GM18867 (cell line): ENCODE results near the gene PYGO2.
"Not testable (repeated sequence)": the region's sequence is repeated elsewhere in the genome, so short reads cannot be mapped to it uniquely, and the experiment has no call there.

Experiments
- ATAC-seq: cut with Tn5 transposase; IDR thresholded peaks from one replicate; pipeline ENCODE4 v1.9.1; 2021; ENCODE audit warnings: mild to moderate bottlenecking, moderate library complexity; ENCODE audit not compliant: unreplicated experiment

The PYGO2 gene

DNA sequence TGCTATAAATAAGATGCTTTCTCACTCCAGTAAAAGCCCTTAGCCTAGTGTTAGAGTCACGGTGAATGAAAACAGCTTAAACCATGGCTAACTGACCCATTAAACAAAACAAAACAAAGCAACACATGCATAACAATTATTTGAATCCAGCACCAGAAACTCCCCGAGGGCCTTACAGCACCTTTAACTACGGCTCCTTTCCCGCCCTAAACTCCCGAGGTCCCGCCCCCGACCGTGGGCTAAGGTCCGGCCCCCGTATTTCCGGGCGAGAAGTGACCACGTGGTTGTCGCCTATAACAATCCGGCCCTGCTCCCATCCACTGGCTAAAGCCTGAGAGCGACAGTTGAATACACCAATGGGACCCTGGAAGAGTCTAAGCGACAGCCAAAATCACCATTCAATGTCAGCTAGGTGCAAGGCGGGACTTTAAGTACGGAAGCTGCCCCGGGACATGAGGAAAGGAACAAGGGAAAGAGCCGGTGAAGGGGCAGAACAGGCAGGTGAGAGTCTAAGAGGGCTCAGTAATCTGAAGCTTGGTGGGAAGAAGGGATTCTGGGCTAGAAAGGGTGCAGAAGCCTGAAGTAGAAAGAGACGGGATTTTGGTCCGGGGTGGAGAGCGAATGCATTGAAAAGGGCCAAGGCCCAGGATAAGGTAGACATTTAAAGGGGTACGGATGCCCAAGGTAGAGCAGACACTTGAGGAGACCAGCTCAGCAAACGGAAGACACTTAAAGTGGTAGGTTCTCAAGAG lies 21.5 kb upstream of the PYGO2 start, which contains the start of gene FLAD1:
FLAD1 (plus strand) TSS at position 448 of the 752 bp plus-strand sequence. CDS start 351 bp downstream, outside the sequence.
- peak; percentile 95 for ATAC-seq

DNA sequence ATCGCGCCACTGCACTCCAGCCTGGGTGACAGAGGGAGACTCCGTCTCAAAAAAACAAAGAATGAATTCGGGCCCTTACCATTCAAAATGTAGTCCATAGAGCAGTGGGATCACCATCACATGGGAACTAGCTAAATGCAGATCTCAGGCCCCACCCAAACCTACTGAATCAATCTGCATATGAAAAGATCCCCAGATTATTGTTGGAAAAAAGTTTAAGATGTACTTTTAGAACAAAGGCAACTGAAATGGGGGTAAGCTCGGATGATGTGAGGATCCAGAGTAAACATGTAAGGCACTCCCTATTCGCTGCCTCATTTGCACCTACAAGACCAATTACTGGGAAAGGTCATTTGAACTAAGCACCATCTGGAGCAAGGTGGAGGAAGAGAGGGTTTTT lies 20.8 kb upstream of the PYGO2 start:
- ATAC-seq, result no peak

DNA sequence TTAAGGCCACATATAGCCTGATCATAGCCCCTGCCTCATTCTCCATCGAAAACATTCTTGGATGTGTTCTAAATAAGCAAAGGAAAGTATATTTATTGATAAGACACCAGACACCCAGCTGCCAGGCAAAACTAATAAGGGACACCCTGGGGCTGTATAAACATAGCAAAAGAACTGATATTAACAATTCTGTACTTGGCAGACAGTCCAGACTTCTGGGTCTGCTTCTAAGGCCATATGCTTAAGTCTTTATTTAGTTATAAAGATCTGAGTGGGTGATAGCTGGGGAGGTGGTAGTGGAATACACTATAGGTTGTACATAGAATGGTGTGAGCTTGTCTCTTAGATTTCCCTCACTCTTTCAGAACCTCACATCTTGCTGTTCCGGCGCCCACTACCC lies 16.8 kb upstream of the PYGO2 start:
- no peak for ATAC-seq

DNA sequence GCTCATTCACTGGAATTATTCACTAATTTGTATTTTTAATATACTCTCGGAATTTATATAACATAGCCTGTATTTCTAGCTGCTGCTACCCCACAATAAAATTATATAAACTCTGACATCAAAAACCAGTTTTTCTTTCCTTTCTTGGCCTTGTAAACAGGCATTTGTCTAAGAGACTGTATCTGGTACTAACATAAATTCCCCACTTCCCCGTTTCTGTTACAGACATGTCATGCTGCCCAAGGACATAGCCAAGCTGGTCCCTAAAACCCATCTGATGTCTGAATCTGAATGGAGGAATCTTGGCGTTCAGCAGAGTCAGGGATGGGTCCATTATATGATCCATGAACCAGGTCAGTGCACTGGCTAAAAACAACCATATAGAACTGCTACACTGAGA lies 16.2 kb upstream of the PYGO2 start:
- not testable (repeated sequence) for ATAC-seq

DNA sequence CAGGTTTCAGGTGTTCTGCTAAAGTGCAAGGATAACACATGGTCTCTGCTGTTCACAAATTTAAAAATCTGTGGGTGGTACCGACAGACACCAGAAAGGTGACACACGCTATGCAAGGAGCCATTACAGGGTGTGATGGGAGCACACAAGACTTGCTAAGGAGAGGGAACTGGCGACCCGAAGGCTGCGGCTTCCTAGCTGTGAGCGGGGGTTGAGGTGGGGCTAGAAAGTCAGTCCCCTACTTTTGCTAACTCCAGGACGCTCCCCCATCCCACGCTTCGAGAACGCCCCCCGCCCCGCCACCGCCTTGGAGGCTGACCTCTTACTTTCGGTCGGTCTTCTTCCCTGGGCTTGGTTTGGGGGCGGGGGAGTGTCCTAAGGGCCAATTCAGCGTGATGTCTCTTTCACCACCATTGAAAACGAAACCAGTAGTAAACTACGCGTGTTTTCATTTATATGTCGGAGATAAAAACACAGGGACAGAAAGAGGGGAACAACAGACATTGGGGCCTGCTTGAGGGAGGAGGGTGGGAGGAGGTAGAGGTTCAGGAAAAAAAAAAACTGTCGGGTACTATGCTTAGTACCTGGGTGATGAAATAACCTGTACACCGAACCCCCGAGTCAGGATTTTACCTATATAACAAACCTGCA lies 14.0 kb upstream of the PYGO2 start:
- ATAC-seq, result no peak

DNA sequence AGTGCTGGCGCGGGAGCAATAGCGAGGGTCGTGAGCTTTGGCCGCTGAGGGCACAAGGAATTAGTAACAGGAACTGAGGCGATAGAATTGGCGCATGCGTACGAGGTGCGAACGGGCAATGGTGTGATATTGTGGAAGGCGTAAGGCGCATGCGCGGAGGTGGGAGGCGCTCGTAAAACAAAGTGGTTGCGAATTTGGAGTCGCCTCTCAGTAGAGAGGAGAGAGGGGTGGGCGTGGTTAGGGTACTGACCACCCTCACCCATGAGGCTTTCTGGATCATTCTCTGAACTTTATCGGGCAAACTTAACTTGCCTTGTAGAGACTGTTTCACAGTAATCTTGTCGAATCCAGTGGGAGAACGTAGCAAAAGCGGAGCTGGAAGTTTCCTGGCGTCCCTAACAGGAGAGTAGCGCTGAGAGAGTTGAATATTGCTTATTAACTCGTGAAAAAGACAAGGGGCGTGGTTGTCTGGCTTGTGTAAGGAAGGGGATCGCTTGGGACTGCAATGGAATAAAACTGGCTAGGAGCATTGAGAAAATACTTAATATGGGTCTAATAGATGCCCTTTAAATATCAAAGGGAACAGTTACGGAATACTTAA lies 13.3 kb upstream of the PYGO2 start:
- peak; percentile 41 for ATAC-seq

DNA sequence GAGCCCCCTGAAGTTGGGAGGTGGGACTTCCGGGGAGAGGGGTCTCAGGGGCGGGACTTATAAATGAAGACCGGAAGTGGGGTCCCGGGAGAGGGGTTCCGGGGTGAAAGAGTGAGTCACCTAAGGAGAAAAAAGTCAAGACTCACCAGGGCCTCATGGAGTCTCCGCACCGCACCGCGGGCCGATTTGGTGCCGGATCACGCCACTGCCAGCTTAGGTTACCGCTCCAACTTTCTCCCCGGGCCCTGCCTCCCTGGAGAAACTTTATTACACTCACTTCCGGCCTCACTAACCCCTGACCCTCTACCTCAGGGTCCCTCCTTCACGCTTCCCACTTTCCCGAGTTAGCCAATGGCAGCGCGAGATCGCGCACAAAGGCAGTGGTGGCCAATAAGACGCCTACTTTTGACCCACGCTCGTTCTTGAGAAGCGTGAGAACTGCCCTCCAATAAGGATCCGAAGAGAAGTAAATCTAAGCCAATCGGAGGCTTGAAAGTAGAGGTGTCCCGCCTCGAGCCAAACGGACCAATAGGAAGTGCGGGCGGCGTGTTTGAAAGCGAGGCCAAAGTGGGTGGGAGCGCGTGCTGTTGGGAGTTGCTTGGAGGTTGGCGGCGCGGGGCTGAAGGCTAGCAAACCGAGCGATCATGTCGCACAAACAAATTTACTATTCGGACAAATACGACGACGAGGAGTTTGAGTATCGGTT lies 12.7 kb upstream of the PYGO2 start, which contains the start of gene CKS1B:
CKS1B (plus strand) TSS at position 580 of the 706 bp plus-strand sequence; CDS start at position 645, 65 bp downstream.
- ATAC-seq, result peak; percentile 77

DNA sequence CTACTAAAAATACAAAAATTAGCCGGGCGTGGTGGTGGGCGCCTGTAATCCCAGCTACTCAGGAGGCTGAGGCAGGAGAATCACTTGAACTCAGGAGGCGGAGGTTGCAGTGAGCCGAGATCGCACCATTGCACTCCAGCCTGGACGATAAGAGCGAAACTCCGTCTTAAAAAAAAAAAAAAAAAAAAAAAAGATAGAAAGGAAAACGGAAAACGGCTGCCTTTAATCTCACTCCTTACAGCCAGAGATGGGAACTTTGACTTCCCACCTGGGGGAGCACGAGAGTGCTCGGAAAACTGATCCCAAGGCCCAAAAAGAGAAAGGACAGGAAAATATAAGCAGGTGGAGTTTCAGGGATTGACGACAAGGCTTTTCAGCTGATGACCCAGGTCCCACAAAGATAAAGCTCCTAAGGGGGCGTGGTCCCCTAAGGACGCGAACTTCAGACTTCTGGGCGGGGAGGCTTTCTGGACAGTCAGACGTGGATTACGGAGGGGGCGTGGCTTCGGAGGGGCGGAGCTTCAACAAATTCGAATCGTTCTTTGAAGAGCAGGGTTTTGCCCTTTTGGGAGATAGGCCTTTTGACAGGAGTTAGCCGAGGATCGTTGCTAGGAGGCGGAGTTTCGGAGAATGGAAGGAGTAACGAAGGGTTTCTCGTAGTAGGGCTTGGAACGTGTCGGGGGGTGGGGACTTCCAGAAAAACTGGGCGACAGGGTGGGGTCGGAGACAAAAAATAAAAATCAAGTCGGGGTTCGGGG lies 11.9 kb upstream of the PYGO2 start:
- ATAC-seq, result peak; percentile 14

DNA sequence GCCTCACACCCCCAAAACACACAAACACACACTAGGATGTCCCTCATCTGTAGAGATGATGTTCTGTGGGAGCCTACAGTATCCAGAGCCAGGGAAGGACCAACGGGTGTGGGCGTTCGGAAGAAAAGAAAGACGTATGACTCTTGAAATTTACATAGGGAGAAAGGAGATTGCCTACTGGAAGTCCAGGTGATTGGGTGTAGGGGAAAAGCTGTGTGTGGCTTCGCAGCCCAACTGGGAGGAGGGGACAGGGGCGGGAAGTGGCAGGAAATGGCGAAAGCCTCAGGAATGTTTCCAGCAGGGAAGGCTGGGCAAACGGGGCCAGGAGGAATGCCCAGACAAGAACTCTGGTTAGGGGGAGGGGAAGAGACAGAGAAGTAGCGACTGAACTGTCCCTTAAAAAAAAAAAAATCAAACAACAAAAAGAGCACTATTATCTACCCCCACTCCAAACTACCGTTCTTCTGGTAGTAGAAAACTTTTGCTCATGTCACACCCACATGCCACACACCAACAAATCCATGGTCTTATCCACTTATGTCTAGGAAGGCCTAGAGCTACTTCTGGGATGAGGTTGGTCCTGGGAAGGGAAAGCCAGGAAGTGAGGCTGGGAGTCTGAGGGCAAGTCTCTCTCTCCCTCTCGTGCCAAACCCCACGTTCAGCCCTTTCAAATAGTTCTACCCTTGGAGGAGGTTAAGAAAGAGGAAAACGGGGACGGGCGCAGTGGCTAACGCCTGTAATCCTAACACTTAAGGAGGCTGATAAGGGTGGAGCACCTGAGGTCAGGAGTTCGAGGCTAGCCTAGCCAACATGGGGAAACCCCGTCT lies 11.1 kb upstream of the PYGO2 start:
- ATAC-seq, result no peak

DNA sequence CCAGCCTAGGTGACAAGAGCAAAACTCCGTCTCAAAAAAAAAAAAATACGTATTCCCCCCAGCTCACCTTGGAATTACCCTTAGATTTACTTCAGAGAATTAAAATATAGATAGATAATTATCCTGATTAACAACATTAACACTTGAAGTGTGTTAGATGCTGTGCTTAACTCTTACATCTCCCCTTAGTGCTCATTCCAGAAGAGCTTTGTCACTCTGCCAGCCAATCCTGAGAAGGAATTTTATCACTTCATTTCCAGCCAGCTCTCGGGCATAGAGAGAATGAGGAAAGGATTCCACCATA lies 10.6 kb upstream of the PYGO2 start:
- ATAC-seq, result no peak

DNA sequence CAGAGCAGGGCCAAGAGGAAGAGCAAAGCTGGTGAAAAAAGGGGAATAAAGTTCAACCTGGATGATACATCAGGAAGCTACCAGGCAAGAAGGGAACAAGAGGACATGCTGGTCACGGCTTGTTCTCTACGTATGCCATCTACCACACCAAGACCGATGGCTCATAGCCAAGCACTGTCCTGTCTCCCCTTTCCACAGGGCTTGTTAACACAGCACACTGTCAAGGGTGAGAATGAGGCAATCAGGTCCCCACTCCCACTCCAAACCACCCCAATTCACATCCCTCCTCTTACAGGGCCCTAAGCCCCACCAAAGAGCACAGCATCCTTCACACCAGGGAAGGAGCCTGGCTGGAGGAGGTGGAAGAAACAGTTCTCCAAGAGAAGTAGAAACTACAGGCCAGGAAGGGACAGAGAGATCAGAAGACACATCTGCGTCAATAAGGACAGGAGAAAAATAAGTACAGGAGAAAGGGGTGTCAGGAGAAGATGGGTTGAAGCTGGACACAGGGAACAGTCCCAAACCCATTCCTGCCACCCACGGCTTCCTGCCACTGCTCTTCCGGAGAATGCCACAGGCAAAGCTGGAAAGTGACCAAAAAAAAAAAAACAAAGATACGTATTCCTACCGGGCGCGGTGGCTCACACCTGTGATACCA lies 9.9 kb upstream of the PYGO2 start:
- no peak for ATAC-seq

DNA sequence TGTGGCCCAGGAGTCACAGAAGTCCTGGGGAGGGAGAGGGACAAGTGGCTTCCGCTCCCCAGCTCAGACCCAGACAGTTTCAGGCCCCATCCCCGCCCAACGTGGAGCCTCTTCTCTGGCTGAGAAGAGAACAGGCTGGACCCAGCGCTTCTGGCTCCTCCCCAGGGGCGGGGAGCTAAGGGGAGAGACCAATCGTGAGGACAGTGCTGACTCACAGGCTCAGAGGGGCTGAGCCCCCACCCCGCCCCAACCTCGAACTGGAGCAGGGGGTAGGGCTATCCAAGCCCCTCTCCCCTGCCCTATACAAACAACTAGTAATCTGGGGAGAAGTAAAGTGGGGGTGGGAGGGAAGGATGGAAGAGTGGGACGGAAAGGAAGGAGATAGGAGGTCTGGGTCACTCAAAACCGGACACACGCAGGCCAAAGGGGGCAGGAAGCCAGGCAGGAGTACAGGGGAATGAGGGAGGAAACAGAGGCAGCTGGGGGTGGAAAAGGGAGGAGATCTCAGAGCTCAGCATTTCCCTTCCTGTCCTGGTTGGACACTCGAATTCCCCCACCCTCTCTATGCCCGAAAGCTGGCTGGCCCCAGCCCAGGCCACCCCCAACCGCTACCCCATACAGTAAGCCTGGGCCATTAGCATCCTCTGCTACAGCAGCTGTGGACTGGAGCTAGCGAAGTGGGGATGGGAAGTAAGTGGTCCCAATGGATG lies 9.2 kb upstream of the PYGO2 start, which contains the start of gene SHC1:
SHC1 (minus strand) TSS at position 117 of the 710 bp plus-strand sequence. CDS start 221 bp downstream, outside the sequence.
- ATAC-seq, result no peak

DNA sequence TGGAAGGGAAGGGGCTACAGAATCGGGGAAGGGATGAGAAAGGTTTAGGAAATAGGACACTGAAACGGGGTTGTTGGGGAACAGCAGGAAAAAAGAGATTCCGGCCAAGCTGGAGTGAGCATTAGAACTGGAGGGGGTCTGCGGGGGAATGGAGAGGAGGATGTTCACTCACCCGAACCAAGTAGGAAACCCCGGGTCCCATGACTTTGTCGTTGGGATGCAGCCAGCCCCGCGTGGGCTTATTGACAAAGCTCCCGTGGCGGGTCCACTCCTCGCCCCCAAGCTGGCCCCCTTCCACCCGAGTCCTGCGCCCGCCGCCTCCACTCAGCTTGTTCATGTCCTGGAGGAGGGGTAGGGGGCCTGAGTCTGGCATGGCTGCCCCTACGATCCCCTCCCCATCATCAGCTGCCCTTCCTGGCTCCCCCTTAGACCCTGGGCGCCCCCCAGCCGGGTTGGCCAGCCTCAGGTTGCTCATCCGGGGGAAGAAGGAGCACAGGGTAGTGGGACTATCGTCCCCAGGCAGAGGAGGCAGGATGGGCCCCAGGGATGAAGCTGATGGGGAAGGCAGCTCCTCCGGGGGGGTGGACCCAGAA lies 8.4 kb upstream of the PYGO2 start:
- ATAC-seq, result no peak

DNA sequence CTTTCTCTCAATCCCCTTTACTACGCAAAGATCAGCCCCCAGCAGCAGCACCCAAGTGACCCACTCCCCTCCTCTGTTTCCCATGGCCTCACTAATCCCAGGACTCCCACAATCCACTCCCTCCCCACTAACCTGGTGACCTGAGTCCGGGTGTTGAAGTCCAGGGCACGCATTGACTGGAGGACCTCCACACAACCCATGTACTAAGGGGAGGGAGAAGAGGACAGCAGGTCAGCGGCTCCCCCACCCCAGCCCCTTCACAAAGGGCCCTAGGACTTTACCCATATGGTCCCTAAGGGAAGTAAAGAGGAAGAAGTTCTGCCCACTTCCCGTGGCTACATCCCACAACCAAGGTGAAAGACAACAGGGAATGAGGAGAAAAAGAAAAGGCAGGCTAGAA lies 7.7 kb upstream of the PYGO2 start:
- ATAC-seq, result no peak

DNA sequence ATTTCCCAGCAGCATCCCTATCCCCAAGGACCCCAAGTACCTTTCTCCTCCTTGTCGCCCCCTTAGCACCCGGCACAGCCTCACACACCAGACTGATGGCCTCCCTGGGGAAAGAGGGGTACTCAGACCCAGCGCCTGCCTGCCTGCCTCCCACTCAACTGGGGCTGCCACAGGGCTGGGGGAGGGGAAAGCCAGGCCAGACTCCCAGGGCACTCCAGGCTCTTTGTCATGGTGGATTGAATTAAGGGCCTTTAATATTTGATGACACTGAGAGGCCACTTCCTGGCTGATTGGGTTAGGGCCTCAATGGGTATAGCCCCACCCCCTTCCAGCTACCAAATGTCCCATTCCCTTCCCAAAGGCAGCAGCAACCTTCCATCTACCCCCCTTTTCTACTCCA lies 7.1 kb upstream of the PYGO2 start:
- no peak for ATAC-seq

DNA sequence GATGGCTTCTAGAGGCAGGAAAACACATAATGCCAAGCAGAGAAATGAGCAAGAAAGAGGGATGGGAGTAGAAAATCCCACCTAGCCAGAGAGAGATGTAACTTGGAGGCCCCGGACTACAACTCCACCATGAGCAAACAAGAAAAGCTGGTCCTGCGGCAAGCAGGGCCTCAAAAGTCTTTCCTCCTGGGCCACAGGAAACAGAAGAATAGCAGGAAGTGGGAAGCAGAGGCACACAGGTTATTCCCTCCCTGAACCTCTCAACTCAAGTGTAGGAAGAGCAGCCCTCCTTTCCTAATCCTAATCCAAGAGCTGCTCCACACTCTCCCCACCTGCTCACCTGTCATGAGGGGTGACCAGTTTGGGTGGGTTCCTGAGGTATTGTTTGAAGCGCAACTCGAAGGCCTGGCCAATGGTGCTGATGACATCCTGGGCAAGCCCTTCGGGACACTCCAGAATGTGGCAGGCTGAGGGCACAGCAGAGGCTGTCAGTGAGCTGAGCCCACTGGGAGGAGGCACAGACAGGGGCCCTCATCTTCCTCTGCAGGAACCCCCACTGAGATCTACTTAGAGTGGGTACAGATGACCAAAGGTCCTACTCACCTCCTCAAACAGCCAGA lies 5.9 kb upstream of the PYGO2 start:
- no peak for ATAC-seq

DNA sequence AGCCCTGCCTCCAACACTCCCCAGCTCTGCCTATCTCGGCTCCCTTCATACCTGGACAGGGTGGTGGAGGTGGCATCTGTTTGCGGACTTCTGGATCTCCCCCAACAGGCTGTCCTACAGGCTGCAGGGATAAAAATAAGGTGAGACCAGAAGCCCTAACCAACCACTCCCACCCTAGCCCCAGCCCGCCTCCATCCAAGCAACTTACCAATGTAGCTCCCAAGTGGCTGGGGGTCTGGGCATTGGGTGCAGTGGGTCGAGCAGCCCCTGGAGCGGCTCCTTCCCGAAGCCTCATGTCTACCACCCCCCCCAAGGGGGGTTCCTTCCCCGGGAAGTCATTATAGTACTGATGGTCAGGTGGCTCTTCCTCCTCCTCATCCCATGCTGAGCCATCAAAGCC lies 4.5 kb upstream of the PYGO2 start:
- no peak for ATAC-seq

DNA sequence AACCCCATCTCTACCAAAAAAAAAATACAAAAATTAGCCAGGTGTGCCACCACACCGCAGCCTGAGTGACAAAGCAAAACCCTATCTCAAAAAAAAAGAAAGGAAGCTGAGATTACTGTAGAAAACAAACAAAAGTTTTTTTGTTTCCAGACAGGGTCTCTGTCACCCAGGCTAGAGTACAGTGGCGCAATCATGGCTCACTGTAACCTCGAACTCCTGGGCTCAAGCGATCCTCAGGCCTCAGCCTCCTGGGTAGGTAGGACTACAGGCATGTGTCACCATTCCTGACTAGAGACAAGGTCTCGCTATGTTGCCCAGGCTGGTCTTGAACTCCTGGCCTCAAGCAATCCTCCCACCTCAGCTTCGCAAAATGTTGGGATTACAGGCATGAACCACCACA lies 2.8 kb upstream of the PYGO2 start:
- ATAC-seq, result no peak
